Ectodermal cell (in vitro differentiated cells): ENCODE measurements around the gene GPR25. TPM values are rescaled to one million over a fixed set of nuclear protein-coding genes. Genes with fewer than 3 reads are reported as not detected.

Experiments
- H3K27ac ChIP-seq: 2 replicates; pipeline ENCODE4 v1.7.0; 2013; ENCODE audit warnings: mild to moderate bottlenecking, low read depth, low read length; ENCODE audit not compliant: insufficient read depth, poor library complexity, severe bottlenecking
- H3K27me3 ChIP-seq: 2 replicates; pipeline ENCODE4 v1.7.0; 2013; ENCODE audit warnings: mild to moderate bottlenecking, low read length; ENCODE audit not compliant: insufficient read depth, control insufficient read depth, poor library complexity, severe bottlenecking
- H3K36me3 ChIP-seq: one replicate; pipeline ENCODE4 v1.7.0; 2013; ENCODE audit warnings: low read length; ENCODE audit not compliant: control insufficient read depth, insufficient read depth
- H3K4me1 ChIP-seq: one replicate; pipeline ENCODE4 v1.7.0; 2013; ENCODE audit warnings: low read length; ENCODE audit not compliant: control insufficient read depth, insufficient read depth
- H3K4me3 ChIP-seq: 2 replicates; pipeline ENCODE4 v1.7.0; 2013; ENCODE audit warnings: low read depth, low read length, control low read depth; ENCODE audit not compliant: insufficient read depth
- H3K9me3 ChIP-seq: 2 replicates; pipeline ENCODE4 v1.7.0; 2013; ENCODE audit warnings: mild to moderate bottlenecking, low read length, moderate library complexity; ENCODE audit not compliant: control insufficient read depth
- WGBS, 2 experiments: methylation state at CpG; one replicate each; pipeline ENCODE4 v1.1.7; 2013; ENCODE audit warnings: missing lambda C conversion rate in 2 of 2; 5-methylcytosine and 5-hydroxymethylcytosine counted together
- polyA plus RNA-seq, 4 experiments: library from polyadenylated mRNA; stranded (reverse); fragments of 50-300 nt; gene quantifications; one replicate each; pipeline ENCODE4 v1.2.3, GENCODE V29; 2013

Gene GPR25, protein sequence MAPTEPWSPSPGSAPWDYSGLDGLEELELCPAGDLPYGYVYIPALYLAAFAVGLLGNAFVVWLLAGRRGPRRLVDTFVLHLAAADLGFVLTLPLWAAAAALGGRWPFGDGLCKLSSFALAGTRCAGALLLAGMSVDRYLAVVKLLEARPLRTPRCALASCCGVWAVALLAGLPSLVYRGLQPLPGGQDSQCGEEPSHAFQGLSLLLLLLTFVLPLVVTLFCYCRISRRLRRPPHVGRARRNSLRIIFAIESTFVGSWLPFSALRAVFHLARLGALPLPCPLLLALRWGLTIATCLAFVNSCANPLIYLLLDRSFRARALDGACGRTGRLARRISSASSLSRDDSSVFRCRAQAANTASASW
- polyA plus RNA-seq (2013, experiment 1 of 4) = not detected
- not detected for polyA plus RNA-seq (2013, experiment 2 of 4)
- polyA plus RNA-seq (2013, experiment 3 of 4) = not detected
- polyA plus RNA-seq (2013, experiment 4 of 4) = not detected

DNA sequence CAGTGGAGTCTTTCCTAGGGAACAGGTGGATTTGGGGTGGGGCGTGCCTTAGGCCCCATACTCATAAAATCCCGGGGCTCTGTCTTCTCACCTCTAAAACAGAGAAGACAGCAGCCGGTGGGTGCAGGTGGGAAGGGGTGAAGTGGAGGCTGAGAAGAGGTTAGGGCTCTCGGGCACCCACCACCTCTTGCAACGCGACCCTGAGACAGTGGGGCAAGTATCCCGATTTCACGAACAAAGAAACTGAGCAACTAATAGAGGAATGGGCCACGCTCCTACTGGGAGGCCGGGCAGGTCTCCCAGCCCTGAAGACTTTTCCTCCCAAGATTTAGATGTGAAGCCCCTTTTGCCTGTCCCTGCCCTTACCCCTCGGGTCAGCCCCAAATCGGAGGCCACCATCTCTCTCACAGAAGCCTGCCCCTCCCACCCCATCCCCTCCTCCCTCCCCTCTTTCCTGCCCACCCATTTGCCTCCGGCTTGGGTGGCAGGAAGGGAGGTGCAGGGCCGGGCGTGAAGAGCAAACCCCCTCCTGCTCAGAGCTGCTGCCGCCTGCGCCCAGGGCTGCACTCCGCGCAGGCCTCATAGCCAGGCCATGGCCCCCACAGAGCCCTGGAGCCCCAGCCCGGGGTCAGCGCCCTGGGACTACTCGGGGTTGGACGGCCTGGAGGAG lies at the start of gene GPR25:
Gene GPR25, plus strand, starts transcription at position 536 of the 670 bp plus-strand sequence. Its CDS starts 57 bp downstream, at position 593.
- no peaks in the 10 kb centered on the region for H3K36me3 ChIP-seq
- no peaks in the 10 kb centered on the region for H3K9me3 ChIP-seq
- peaks cover 6% of the 10 kb centered on the region for H3K4me1 ChIP-seq
- 93 to 94% methylated on average over 23 of the region's 23 CpGs for WGBS, 2 experiments
- no peak within 1 kb of the TSS for H3K27ac ChIP-seq
- H3K27me3 ChIP-seq = peaks cover 37% of the 10 kb centered on the region
- peak within 1 kb of the TSS; percentile 13 for H3K4me3 ChIP-seq

GRCh38 chr1:200831091-200831490 lies 41.7 kb upstream of the GPR25 start:
- H3K4me3 ChIP-seq = no peak overlapping the region
- no peaks in the 10 kb centered on the region for H3K9me3 ChIP-seq
- H3K27ac ChIP-seq = no peak overlapping the region
- no peaks in the 10 kb centered on the region for H3K27me3 ChIP-seq
- 89 to 100% methylated on average over 1 to 2 of the region's 2 CpGs for WGBS, 2 experiments
- H3K36me3 ChIP-seq = no peaks in the 10 kb centered on the region
- no peaks in the 10 kb centered on the region for H3K4me1 ChIP-seq

DNA sequence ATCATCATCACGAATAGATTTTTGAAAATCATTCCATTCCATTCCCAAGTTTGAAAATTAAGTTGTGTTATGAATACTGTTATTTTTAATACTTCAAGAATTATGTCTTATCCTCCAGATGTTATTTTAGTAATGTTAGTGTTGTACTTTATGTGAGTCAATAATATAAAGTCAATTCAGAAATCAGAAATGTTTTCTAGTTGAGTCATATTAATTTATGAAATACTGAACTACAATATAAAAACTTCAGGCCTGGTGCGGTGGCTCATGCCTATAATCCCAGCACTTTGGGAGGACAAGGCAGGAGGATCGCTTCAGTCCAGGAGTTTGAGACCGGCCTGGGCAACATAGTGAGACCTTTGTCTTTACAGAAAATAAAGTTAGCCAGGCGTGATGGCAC lies 38.4 kb upstream of the GPR25 start:
- Histone ChIP-seq H3K36me3 (no peaks in the 10 kb centered on the region), H3K4me1 (no peaks in the 10 kb centered on the region), H3K27me3 (no peaks in the 10 kb centered on the region), H3K9me3 (no peaks in the 10 kb centered on the region), H3K27ac (no peak overlapping the region), H3K4me3 (no peak overlapping the region)
- WGBS, 2 experiments = 94 to 96% methylated on average over 4 to 5 of the region's 5 CpGs

DNA sequence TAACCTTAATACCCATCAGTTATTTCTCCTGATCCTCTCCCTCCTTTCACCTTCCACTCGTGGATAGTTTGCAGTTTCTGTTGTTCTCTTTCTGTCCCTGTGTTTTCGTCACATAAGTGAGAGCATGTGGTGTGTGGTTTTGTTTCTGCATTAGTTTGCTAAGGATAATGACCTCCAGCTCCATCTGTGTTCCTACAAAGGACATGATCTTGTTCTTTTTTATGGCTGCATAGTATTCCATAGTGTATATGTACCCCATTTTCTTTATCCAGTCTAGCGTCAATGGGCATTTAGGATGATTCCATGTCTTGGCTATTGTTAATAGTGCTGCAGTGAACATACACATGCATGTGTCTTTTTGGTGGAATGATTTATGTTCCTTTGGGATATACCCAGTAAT lies 36.6 kb upstream of the GPR25 start:
- 92 to 100% methylated on average over 3 of the region's 3 CpGs for WGBS, 2 experiments
- Histone ChIP-seq H3K27ac (no peak overlapping the region), H3K4me1 (no peaks in the 10 kb centered on the region), H3K9me3 (no peaks in the 10 kb centered on the region), H3K4me3 (no peak overlapping the region), H3K36me3 (no peaks in the 10 kb centered on the region), H3K27me3 (no peaks in the 10 kb centered on the region)

DNA sequence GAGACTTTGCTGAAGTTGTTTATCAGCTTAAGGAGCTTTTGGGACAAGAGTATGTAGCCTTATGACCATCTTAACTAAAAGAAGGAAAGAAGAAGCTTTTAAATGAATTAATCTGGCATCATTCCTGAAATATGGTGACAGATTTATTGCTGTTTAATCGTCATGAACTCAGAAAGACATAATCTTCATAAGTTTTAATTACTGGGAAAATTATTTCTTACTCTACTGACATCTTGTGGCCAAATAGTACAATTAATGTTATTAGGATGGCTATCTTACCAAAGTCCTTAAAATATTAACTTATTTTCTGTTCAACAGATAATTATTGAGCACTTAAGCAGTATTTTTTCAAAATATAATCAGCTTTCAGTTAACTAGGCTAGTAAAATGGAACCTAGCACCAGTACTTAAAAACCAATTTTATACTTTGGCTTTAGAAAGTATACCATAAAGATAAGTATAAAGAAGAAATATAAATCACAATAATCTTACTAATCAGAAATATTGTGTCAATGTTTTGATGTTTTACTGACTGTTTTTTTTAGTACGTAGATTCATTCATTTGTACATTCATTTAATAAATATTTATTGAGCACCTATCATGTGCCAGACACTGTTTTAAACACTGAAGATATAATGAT lies 34.7 kb upstream of the GPR25 start:
- WGBS, 2 experiments = 80 to 100% methylated on average over 1 of the region's 2 CpGs
- Histone ChIP-seq H3K27ac (no peak overlapping the region), H3K9me3 (no peaks in the 10 kb centered on the region), H3K4me1 (no peaks in the 10 kb centered on the region), H3K4me3 (no peak overlapping the region), H3K27me3 (no peaks in the 10 kb centered on the region), H3K36me3 (no peaks in the 10 kb centered on the region)

- H3K4me1 ChIP-seq = no peaks in the 10 kb centered on the region
- no peak overlapping the region for H3K27ac ChIP-seq
- no peak overlapping the region for H3K4me3 ChIP-seq
- no peaks in the 10 kb centered on the region for H3K27me3 ChIP-seq
- H3K9me3 ChIP-seq = no peaks in the 10 kb centered on the region
- 96 to 98% methylated on average over 3 of the region's 3 CpGs for WGBS, 2 experiments
- H3K36me3 ChIP-seq = no peaks in the 10 kb centered on the region
Observed at GRCh38 chr1:200838676-200839445, 33.9 kb upstream of the GPR25 start.

DNA sequence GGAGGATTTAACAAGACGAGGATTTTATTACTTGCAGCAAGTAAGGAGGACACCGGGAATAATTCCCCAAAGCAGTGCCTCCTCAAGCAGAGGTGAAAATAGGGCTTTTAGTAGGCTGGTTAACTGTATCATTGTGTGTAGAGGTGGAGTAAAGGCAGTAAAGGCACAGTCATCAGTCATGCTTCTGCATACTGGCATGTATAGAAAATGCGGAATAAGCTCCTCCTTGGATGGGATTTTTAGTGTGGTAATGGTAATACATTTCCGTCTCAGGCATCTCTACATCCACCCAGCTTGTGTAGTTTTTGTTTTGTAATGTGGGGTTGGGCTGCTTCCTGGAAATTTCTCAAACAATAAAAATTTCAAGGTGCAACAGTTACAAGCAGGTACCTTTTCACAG lies 27.4 kb upstream of the GPR25 start:
- no peak overlapping the region for H3K4me3 ChIP-seq
- no peaks in the 10 kb centered on the region for H3K9me3 ChIP-seq
- H3K36me3 ChIP-seq = peaks cover 17% of the 10 kb centered on the region
- no peak overlapping the region for H3K27ac ChIP-seq
- 96 to 98% methylated on average over 4 of the region's 4 CpGs for WGBS, 2 experiments
- no peaks in the 10 kb centered on the region for H3K4me1 ChIP-seq
- no peaks in the 10 kb centered on the region for H3K27me3 ChIP-seq

DNA sequence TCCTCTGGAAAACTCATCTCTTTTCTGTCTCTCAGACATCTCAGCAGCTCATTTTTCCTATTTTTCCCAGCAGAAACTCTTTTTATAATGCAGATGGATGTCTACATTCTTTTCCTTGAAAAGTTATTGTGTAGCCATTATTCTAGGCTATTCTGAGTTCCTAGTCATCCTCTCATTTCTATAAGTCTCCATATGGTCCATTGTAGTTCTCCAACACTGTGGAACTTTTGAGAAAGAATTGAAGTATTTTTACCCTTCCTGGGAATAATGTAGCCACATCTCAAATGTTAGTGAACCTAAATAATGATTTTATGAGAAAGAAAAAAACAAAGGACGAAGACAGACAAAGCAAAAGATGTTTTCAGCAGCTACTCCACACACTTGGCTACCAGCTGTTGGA lies 26.4 kb upstream of the GPR25 start:
- no peaks in the 10 kb centered on the region for H3K9me3 ChIP-seq
- no peaks in the 10 kb centered on the region for H3K4me1 ChIP-seq
- no peaks in the 10 kb centered on the region for H3K27me3 ChIP-seq
- 86 to 95% methylated on average over 1 of the region's 1 CpG for WGBS, 2 experiments
- no peak overlapping the region for H3K27ac ChIP-seq
- H3K36me3 ChIP-seq = peaks cover 25% of the 10 kb centered on the region
- no peak overlapping the region for H3K4me3 ChIP-seq

DNA sequence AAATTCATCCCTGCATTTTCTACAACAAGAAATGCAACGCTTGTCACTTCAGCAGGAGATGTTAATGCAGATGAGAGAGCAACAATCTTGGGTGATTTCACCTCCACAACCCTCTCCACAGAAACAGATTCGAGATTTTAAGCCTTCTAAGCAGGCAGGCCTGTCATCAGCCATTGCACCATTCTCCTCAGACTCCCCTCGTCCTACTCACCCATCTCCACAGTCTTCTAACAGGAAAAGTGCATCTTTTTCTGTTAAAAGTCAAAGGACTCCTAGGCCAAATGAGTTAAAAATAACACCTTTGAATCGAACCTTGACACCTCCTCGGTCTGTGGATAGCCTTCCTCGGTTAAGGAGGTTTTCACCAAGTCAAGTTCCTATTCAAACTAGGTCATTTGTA lies 23.4 kb upstream of the GPR25 start:
- WGBS, 2 experiments = 96% methylated on average over 6 of the region's 6 CpGs
- no peaks in the 10 kb centered on the region for H3K9me3 ChIP-seq
- H3K4me1 ChIP-seq = no peaks in the 10 kb centered on the region
- H3K36me3 ChIP-seq = peaks cover 33% of the 10 kb centered on the region
- H3K27ac ChIP-seq = no peak overlapping the region
- H3K4me3 ChIP-seq = no peak overlapping the region
- no peaks in the 10 kb centered on the region for H3K27me3 ChIP-seq
